Natural killer cell treated with Interleukin-12 subunit alpha and Interleukin-12 subunit beta and Interleukin-15 and Interleukin-18, amount 100 ng/mL, for 72 hours (primary cell): Measurements from ENCODE around the gene FLCN. TPM values are rescaled to one million over a fixed set of nuclear protein-coding genes. Genes with fewer than 3 reads are reported as not detected.
"Not testable (repeated sequence)": the region's sequence is repeated elsewhere in the genome, so short reads cannot be mapped to it uniquely, and the experiment has no call there.

Source experiments
- ATAC-seq, 2 donors: fragments of 150-1000 bp; cut with Tn5 transposase in 1 of 2; sonication (Bioruptor Pico), chemical (Tn5 transposase) in 1 of 2; 2 replicates each; pipeline ENCODE4 v1.10.0; 2021
- DNase-seq: peaks from one replicate; pipeline ENCODE4 v3.0.0; 2022; ENCODE audit warnings: low spot score
- H3K27ac Mint-ChIP-seq, 2 donors: 1 replicate in 1 of 2; 2 replicates in 1 of 2; pipeline ENCODE4 v1.8.0; 2022; ENCODE audit warnings: mixed read lengths in 2 of 2, mild to moderate bottlenecking in 1 of 2, moderate library complexity in 1 of 2
- H3K27me3 Mint-ChIP-seq, 2 donors: 1 replicate in 1 of 2; 2 replicates in 1 of 2; pipeline ENCODE4 v1.8.0; 2022; ENCODE audit warnings: mixed read lengths in 2 of 2
- H3K36me3 Mint-ChIP-seq: one replicate; pipeline ENCODE4 v1.8.0; 2022; ENCODE audit warnings: mixed read lengths
- H3K4me1 Mint-ChIP-seq, 2 donors: 1 replicate in 1 of 2; 2 replicates in 1 of 2; pipeline ENCODE4 v1.8.0; 2022; ENCODE audit warnings: low read depth in 2 of 2, mixed read lengths in 2 of 2, mild to moderate bottlenecking in 1 of 2
- H3K4me3 Mint-ChIP-seq: one replicate; pipeline ENCODE4 v1.8.0; 2022; ENCODE audit warnings: mixed read lengths
- H3K9me3 Mint-ChIP-seq: 2 replicates; pipeline ENCODE4 v1.8.0; 2022; ENCODE audit warnings: mixed read lengths
- total RNA-seq, 2 donors: library from RNA; stranded (reverse); gene quantifications; one replicate each; pipeline ENCODE4 v1.2.3, GENCODE V29; 2022

The FLCN gene, protein sequence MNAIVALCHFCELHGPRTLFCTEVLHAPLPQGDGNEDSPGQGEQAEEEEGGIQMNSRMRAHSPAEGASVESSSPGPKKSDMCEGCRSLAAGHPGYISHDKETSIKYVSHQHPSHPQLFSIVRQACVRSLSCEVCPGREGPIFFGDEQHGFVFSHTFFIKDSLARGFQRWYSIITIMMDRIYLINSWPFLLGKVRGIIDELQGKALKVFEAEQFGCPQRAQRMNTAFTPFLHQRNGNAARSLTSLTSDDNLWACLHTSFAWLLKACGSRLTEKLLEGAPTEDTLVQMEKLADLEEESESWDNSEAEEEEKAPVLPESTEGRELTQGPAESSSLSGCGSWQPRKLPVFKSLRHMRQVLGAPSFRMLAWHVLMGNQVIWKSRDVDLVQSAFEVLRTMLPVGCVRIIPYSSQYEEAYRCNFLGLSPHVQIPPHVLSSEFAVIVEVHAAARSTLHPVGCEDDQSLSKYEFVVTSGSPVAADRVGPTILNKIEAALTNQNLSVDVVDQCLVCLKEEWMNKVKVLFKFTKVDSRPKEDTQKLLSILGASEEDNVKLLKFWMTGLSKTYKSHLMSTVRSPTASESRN
- 10 to 100 TPM; 41.2 to 43.8 TPM for total RNA-seq

GRCh38 chr17:17237026-17237799 is at the start of gene FLCN:
FLCN (minus strand) TSS chr17:17237168; CDS start chr17:17228137, 9,031 bp downstream.
- H3K36me3 Mint-ChIP-seq: no peaks in the 10 kb centered on the region
- peak; percentile 94 for DNase-seq
- H3K4me1 Mint-ChIP-seq: peaks cover 17 to 24% of the 10 kb centered on the region in 2 donors
- peak; percentile 94 to 95 for ATAC-seq
- H3K4me3 Mint-ChIP-seq: peak within 1 kb of the TSS; percentile 94
- no peaks in the 10 kb centered on the region for H3K9me3 Mint-ChIP-seq
- peak within 1 kb of the TSS; percentile 100 for H3K27ac Mint-ChIP-seq
- H3K27me3 Mint-ChIP-seq: no peaks in the 10 kb centered on the region

- ATAC-seq (no peak), DNase-seq (no peak)
- Mint-ChIP-seq H3K4me1 (peaks cover 14% of the 10 kb centered on the region in 2 donors), H3K27ac (no peak overlapping the region), H3K4me3 (no peak overlapping the region), H3K27me3 (no peaks in the 10 kb centered on the region), H3K9me3 (no peaks in the 10 kb centered on the region), H3K36me3 (no peaks in the 10 kb centered on the region)
Observed at GRCh38 chr17:17285951-17286350, 49.0 kb upstream of the FLCN start.

GRCh38 chr17:17280613-17281549 is 43.9 kb upstream of the FLCN start, which contains the start of gene COPS3:
COPS3 (minus strand) TSS chr17:17281246; CDS start chr17:17281186, 60 bp downstream.
- Mint-ChIP-seq H3K27ac (peak within 1 kb of the TSS; percentile 70 to 92), H3K4me3 (peak within 1 kb of the TSS; percentile 84), H3K4me1 (peaks cover 21 to 35% of the 10 kb centered on the region in 2 donors), H3K27me3 (no peaks in the 10 kb centered on the region), H3K36me3 (no peaks in the 10 kb centered on the region), H3K9me3 (no peaks in the 10 kb centered on the region)
- DNase-seq (peak; percentile 98), ATAC-seq (peak; percentile 96 to 97)

DNA sequence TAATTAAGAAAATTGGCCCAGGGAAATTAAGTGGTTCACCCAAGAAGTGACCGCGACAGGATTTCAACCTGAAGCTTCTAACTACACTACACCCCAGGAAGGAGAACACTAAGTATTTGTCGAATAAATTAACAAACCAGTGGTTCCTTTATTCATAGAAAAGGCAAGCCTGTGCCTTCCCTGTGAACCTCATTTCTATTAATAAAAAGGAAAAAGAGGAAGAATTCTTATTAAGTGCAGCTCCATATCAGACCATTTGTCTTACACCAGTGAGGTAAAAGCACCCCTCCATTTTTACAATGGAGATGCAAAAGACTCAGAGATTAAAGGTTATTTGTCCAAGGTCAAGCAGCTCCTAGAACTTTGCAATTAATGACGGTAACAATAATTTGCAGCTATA is 42.3 kb upstream of the FLCN start:
- peak overlapping the region; percentile 84 for H3K4me3 Mint-ChIP-seq
- peaks cover 21 to 35% of the 10 kb centered on the region in 2 donors for H3K4me1 Mint-ChIP-seq
- no peaks in the 10 kb centered on the region for H3K27me3 Mint-ChIP-seq
- DNase-seq (no peak), ATAC-seq (no peak)
- H3K9me3 Mint-ChIP-seq: no peaks in the 10 kb centered on the region
- peak overlapping the region; percentile 8 to 92 for H3K27ac Mint-ChIP-seq
- H3K36me3 Mint-ChIP-seq: no peaks in the 10 kb centered on the region

DNA sequence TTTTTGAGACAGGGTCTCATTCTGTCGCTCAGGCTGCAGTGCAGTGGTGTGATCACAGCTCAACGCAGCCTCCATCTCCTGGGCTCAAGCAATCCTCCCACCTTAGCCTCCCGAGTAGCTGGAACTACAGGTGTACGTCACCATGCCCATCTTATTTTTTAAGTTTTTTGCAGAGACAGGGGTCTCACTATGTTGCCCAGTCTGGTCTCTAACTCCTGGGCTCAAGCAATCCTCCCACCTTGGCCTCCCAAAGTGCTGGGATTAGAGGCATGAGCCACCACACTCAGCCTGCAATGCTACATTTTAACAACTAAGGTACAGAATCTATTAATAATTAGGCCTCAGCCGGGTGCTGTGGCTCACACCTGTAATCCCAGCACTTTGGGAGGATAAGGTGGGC is 40.5 kb upstream of the FLCN start:
- not testable (repeated sequence) for H3K9me3 Mint-ChIP-seq, ATAC-seq, H3K36me3 Mint-ChIP-seq, H3K4me3 Mint-ChIP-seq, DNase-seq, H3K27me3 Mint-ChIP-seq
- Mint-ChIP-seq H3K27ac (peak overlapping the region in 1 of 2 donors; percentile 2), H3K4me1 (peaks cover 21 to 34% of the 10 kb centered on the region in 2 donors)

- no peak overlapping the region for H3K27ac Mint-ChIP-seq
- no peaks in the 10 kb centered on the region for H3K27me3 Mint-ChIP-seq
- no peaks in the 10 kb centered on the region for H3K9me3 Mint-ChIP-seq
- ATAC-seq: no peak
- H3K4me1 Mint-ChIP-seq: peaks cover 8 to 20% of the 10 kb centered on the region in 2 donors
- H3K4me3 Mint-ChIP-seq: no peak overlapping the region
- no peak for DNase-seq
- H3K36me3 Mint-ChIP-seq: peaks cover 4% of the 10 kb centered on the region
Observed at GRCh38 chr17:17275971-17276370, 39.0 kb upstream of the FLCN start.

GRCh38 chr17:17269926-17270773 is 33.2 kb upstream of the FLCN start:
- H3K4me1 Mint-ChIP-seq: peaks cover 0 to 2% of the 10 kb centered on the region in 2 donors
- H3K36me3 Mint-ChIP-seq: peaks cover 14% of the 10 kb centered on the region
- no peak overlapping the region for H3K4me3 Mint-ChIP-seq
- H3K27ac Mint-ChIP-seq: no peak overlapping the region
- no peaks in the 10 kb centered on the region for H3K27me3 Mint-ChIP-seq
- ATAC-seq (no peak), DNase-seq (no peak)
- no peaks in the 10 kb centered on the region for H3K9me3 Mint-ChIP-seq

DNA sequence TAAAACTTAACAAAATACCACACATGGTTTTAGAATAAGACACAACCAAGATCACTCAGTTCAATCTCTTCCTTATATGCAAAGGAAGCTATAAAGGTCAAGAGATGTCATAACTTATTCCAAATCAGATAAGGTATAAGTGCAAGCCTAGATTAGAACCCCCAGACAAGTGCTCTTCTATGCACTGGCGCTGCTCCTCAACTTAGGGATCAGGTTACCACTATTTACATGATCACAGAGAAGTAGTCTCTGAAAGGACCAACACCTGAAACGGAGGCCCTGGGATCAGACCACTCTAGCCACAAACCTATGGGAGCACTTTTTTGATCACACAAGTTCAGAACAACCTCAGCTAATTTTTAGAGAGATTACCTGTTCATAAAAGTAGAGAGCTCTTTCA is 27.5 kb upstream of the FLCN start:
- Mint-ChIP-seq H3K9me3 (no peaks in the 10 kb centered on the region), H3K36me3 (peaks cover 17% of the 10 kb centered on the region), H3K27ac (no peak overlapping the region), H3K4me1 (no peaks in the 10 kb centered on the region), H3K4me3 (no peak overlapping the region), H3K27me3 (no peaks in the 10 kb centered on the region)
- DNase-seq (no peak), ATAC-seq (no peak)

DNA sequence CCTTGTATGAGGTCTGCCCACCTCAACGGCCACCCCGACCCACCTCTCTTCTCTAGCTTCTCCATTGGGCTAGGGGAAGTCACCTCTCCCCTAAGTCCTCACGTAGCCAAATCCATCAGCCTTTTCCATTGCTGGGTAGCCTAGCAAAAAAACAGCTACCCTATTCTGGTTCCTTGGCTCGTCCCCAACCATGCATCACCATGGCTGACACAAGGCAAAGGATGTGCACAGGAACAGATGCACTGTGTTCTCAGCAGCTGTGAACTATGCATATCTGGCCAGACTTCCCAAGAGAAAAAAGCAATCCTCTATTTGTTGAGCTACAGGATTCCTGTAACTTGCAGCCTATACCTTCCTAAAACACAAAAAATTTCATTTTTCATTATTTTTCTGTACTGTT is 22.0 kb upstream of the FLCN start:
- Mint-ChIP-seq H3K36me3 (peaks cover 19% of the 10 kb centered on the region), H3K27ac (no peak overlapping the region)

GRCh38 chr17:17258011-17258410 is 21.0 kb upstream of the FLCN start:
- H3K36me3 Mint-ChIP-seq: peaks cover 23% of the 10 kb centered on the region
- no peaks in the 10 kb centered on the region for H3K27me3 Mint-ChIP-seq
- ATAC-seq (no peak), DNase-seq (no peak)
- no peaks in the 10 kb centered on the region for H3K9me3 Mint-ChIP-seq
- H3K4me3 Mint-ChIP-seq: no peak overlapping the region
- peaks cover 0 to 4% of the 10 kb centered on the region in 2 donors for H3K4me1 Mint-ChIP-seq
- no peak overlapping the region for H3K27ac Mint-ChIP-seq

More for the DNA sequence above, 22.0 kb upstream of the FLCN start:
- ATAC-seq (no peak), DNase-seq (no peak)
- Mint-ChIP-seq H3K9me3 (no peaks in the 10 kb centered on the region), H3K4me1 (no peaks in the 10 kb centered on the region), H3K27me3 (no peaks in the 10 kb centered on the region), H3K4me3 (no peak overlapping the region)

- Mint-ChIP-seq H3K9me3 (no peaks in the 10 kb centered on the region), H3K4me1 (peaks cover 0 to 4% of the 10 kb centered on the region in 2 donors), H3K36me3 (peaks cover 23% of the 10 kb centered on the region), H3K27me3 (no peaks in the 10 kb centered on the region), H3K27ac (no peak overlapping the region), H3K4me3 (no peak overlapping the region)
- no peak for ATAC-seq
- no peak for DNase-seq
Observed at GRCh38 chr17:17256316-17256715, 19.3 kb upstream of the FLCN start.

- not testable (repeated sequence) for H3K4me3 Mint-ChIP-seq, H3K27me3 Mint-ChIP-seq, H3K4me1 Mint-ChIP-seq, DNase-seq, H3K9me3 Mint-ChIP-seq, H3K27ac Mint-ChIP-seq, ATAC-seq
- peaks cover 23% of the 10 kb centered on the region for H3K36me3 Mint-ChIP-seq
Observed at GRCh38 chr17:17255689-17256088, 18.7 kb upstream of the FLCN start.
